ENCODE measurements around the gene MAGI2. TPM values are rescaled to one million over a fixed set of nuclear protein-coding genes. Genes with fewer than 3 reads are reported as not detected.
A peak's percentile ranks its signal among the peaks of the same experiment; 100 is the strongest.

The MAGI2 gene
- total RNA-seq, 1 experiment from 2014 or later: 0.22 TPM

GRCh38 chr7:78609281-78609680, 844.2 kb downstream of the MAGI2 start:
- RAD21 ChIA-PET (ENCODE audit: low non-redundant PET in 1 of 2, low total read pairs in 2 of 2, uncharacterized antibody in 2 of 2, unreplicated experiment in 2 of 2): no interaction called here
- no peak for TF ChIP-seq ZNF274 (IDR thresholded peaks at IDR 0.05; ENCODE audit: low read depth, low read length)
- TF ChIP-seq SRF (IDR thresholded peaks at IDR 0.05; ENCODE audit: low read depth): no peak
- no peak for TF ChIP-seq YY1 (IDR thresholded peaks at IDR 0.05; ENCODE audit: extremely low read depth, insufficient replicate concordance, low read depth, low read length)
- no peak for TF ChIP-seq POLR2A (IDR thresholded peaks at IDR 0.05; ENCODE audit: borderline replicate concordance, extremely low read depth, insufficient read depth, insufficient read length)
- no peaks in the 10 kb centered on the region for H3K36me3 ChIP-seq (ENCODE audit: control insufficient read depth in 1 of 2, insufficient read depth in 2 of 2, low read length in 2 of 2)
- no peak overlapping the region for H2AFZ ChIP-seq (ENCODE audit: low read depth, low read length, poor library complexity, severe bottlenecking)
- H3K4me3 ChIP-seq (replicated peaks in 1 of 2; ENCODE audit: low read depth in 1 of 2, low read length in 2 of 2): no peak overlapping the region
- H3K27me3 ChIP-seq (ENCODE audit: insufficient read depth, low read length): no peaks in the 10 kb centered on the region
- CTCF ChIA-PET: no interaction called here
- POLR2A ChIA-PET: no interaction called here
- intact Hi-C loops (cut with micrococcal nuclease): loop anchor here (5.0 kb wide), 1 partner anchor 303 kb away; no protein-coding TSS in a partner anchor
- no peak overlapping the region for H3K9ac ChIP-seq (ENCODE audit: low read length)
- H3K79me2 ChIP-seq (ENCODE audit: insufficient read depth, low read length): no peaks in the 10 kb centered on the region
- no TSS peak for BruUV-seq (replicated peaks)
- H3K9me2 ChIP-seq (ENCODE audit: insufficient read depth): no peaks in the 10 kb centered on the region
- peaks cover 0 to 4% of the 10 kb centered on the region in 2 experiments; a peak in 1 of 4 replicates for H3K4me1 ChIP-seq (ENCODE audit: control insufficient read depth in 1 of 2, insufficient read depth in 2 of 2, low read length in 2 of 2)
- no peak overlapping the region for H3K27ac ChIP-seq (ENCODE audit: low read depth, low read length)
- DNase-seq (ENCODE audit: low read depth, low spot score): no peak
- H4K20me1 ChIP-seq (ENCODE audit: insufficient read depth): no peaks in the 10 kb centered on the region
- no peak overlapping the region for H3K4me2 ChIP-seq (ENCODE audit: low read length)
- ATAC-seq: no peak
- no peaks in the 10 kb centered on the region for H3K9me3 ChIP-seq (ENCODE audit: control insufficient read depth in 1 of 2, insufficient read depth in 1 of 2, low read depth in 1 of 2, low read length in 2 of 2)

DNA sequence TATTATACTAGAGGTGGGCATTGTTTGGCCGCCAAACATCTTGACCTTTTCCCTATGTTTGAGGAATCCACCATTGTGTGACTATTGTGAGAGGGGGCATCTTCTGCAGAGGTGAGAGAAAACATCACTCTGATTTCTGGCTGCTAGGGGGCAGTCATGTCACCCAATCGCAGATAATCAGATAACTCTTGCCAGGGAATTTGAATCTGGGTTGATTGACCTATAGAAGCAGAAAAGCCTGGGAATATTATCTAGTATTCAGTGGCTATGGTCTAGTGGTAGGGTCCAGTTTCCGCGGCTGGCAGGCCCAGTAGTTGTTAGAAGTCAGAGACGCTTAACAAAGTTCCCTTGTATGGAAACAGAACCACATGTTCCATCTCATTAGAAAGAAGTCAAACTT, 846.4 kb downstream of the MAGI2 start:
- no TSS peak for BruUV-seq (replicated peaks)

More for the DNA sequence above, 846.4 kb downstream of the MAGI2 start:
- Histone ChIP-seq H3K9ac (ENCODE audit: low read length) (no peak overlapping the region), H3K36me3 (ENCODE audit: control insufficient read depth in 1 of 2, insufficient read depth in 2 of 2, low read length in 2 of 2) (no peaks in the 10 kb centered on the region), H3K79me2 (ENCODE audit: insufficient read depth, low read length) (no peaks in the 10 kb centered on the region), H2AFZ (ENCODE audit: low read depth, low read length, poor library complexity, severe bottlenecking) (no peak overlapping the region), H3K27me3 (ENCODE audit: insufficient read depth, low read length) (no peaks in the 10 kb centered on the region), H3K4me3 (replicated peaks in 1 of 2; ENCODE audit: low read depth in 1 of 2, low read length in 2 of 2) (no peak overlapping the region), H4K20me1 (ENCODE audit: insufficient read depth) (no peaks in the 10 kb centered on the region), H3K4me1 (ENCODE audit: control insufficient read depth in 1 of 2, insufficient read depth in 2 of 2, low read length in 2 of 2) (peaks cover 0 to 4% of the 10 kb centered on the region in 2 experiments; a peak in 1 of 4 replicates), H3K9me2 (ENCODE audit: insufficient read depth) (no peaks in the 10 kb centered on the region), H3K27ac (ENCODE audit: low read depth, low read length) (no peak overlapping the region), H3K9me3 (ENCODE audit: control insufficient read depth in 1 of 2, insufficient read depth in 1 of 2, low read depth in 1 of 2, low read length in 2 of 2) (no peaks in the 10 kb centered on the region), H3K4me2 (ENCODE audit: low read length) (no peak overlapping the region)
- intact Hi-C loops (cut with micrococcal nuclease): loop anchor here (5.0 kb wide), 1 partner anchor 305 kb away; no protein-coding TSS in a partner anchor
- DNase-seq (ENCODE audit: low read depth, low spot score) (no peak), ATAC-seq (peak; percentile 63)
- RAD21 ChIA-PET (ENCODE audit: low non-redundant PET in 1 of 2, low total read pairs in 2 of 2, uncharacterized antibody in 2 of 2, unreplicated experiment in 2 of 2): no interaction called here
- POLR2A ChIA-PET: no interaction called here
- CTCF ChIA-PET: no interaction called here
- TF ChIP-seq EGR1 (IDR thresholded peaks at IDR 0.05; ENCODE audit: low read depth) (no peak), RAD21 (IDR thresholded peaks at IDR 0.05; ENCODE audit: low read depth) (peak; percentile 38), POLR2A (IDR thresholded peaks at IDR 0.05; ENCODE audit: borderline replicate concordance, extremely low read depth, insufficient read depth, insufficient read length) (no peak), EZH2phosphoT487 (IDR thresholded peaks at IDR 0.05; ENCODE audit: borderline replicate concordance) (no peak), JUND (IDR thresholded peaks at IDR 0.05) (no peak), SRF (IDR thresholded peaks at IDR 0.05; ENCODE audit: low read depth) (no peak), CTCF (IDR thresholded peaks at IDR 0.05 in 2 of 3, conservative IDR thresholded peaks at IDR 0.05 in 1 of 3; ENCODE audit: borderline replicate concordance in 1 of 3, insufficient read depth in 1 of 3, low read depth in 2 of 3, low read length in 2 of 3) (peak; percentile 10 to 56 (median 49); a peak in 4 of 6 replicates)
- TF ChIP-seq, protein P1, sequence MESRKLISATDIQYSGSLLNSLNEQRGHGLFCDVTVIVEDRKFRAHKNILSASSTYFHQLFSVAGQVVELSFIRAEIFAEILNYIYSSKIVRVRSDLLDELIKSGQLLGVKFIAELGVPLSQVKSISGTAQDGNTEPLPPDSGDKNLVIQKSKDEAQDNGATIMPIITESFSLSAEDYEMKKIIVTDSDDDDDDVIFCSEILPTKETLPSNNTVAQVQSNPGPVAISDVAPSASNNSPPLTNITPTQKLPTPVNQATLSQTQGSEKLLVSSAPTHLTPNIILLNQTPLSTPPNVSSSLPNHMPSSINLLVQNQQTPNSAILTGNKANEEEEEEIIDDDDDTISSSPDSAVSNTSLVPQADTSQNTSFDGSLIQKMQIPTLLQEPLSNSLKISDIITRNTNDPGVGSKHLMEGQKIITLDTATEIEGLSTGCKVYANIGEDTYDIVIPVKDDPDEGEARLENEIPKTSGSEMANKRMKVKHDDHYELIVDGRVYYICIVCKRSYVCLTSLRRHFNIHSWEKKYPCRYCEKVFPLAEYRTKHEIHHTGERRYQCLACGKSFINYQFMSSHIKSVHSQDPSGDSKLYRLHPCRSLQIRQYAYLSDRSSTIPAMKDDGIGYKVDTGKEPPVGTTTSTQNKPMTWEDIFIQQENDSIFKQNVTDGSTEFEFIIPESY (IDR thresholded peaks at IDR 0.05; ENCODE audit: extremely low read depth, insufficient replicate concordance, low read length): no peak
